KMS-11 (cell line): ENCODE measurements around the gene PEX14.

ENCODE experiments used
- H2AFZ ChIP-seq: fragments of 200-600 bp; sonication (generic); 2 replicates; pipeline ENCODE4 v1.6.1; 2016; ENCODE audit warnings: antibody characterized with exemption, mixed run types, low read depth
- H3K27ac ChIP-seq: fragments of 200-600 bp; sonication (generic); 2 replicates; pipeline ENCODE4 v1.6.1; 2016; ENCODE audit warnings: mild to moderate bottlenecking, mixed run types
- H3K27me3 ChIP-seq: fragments of 200-600 bp; sonication (generic); 2 replicates; pipeline ENCODE4 v1.6.1; 2017; ENCODE audit warnings: mild to moderate bottlenecking, low read depth, mixed run types, moderate library complexity; ENCODE audit not compliant: insufficient read depth
- H3K36me3 ChIP-seq: fragments of 200-600 bp; sonication (generic); 2 replicates; pipeline ENCODE4 v1.6.1; 2017; ENCODE audit warnings: mild to moderate bottlenecking, mixed run types; ENCODE audit not compliant: insufficient read depth
- H3K4me1 ChIP-seq: fragments of 200-600 bp; sonication (generic); 2 replicates; pipeline ENCODE4 v1.6.1; 2016; ENCODE audit warnings: mild to moderate bottlenecking, low read depth, mixed run types; ENCODE audit not compliant: poor library complexity, severe bottlenecking
- H3K4me2 ChIP-seq: fragments of 200-600 bp; sonication (generic); 2 replicates; pipeline ENCODE4 v1.7.0; 2016; ENCODE audit warnings: mild to moderate bottlenecking, mixed run types
- H3K4me3 ChIP-seq: fragments of 200-600 bp; sonication (generic); IDR thresholded peaks from 2 replicates; pipeline ENCODE4 v1.6.1; 2017; ENCODE audit warnings: low read depth, low read length, mixed read lengths; ENCODE audit not compliant: insufficient read depth
- H3K79me2 ChIP-seq: fragments of 200-600 bp; sonication (generic); 2 replicates; pipeline ENCODE4 v1.6.1; 2016; ENCODE audit warnings: low read depth, mixed run types; ENCODE audit not compliant: insufficient read depth
- H3K9ac ChIP-seq: fragments of 200-600 bp; sonication (generic); 2 replicates; pipeline ENCODE4 v1.6.1; 2016; ENCODE audit warnings: mild to moderate bottlenecking, mixed run types
- H4K20me1 ChIP-seq: fragments of 200-600 bp; sonication (generic); 2 replicates; pipeline ENCODE4 v1.6.1; 2016; ENCODE audit warnings: mild to moderate bottlenecking, mixed run types; ENCODE audit not compliant: insufficient read depth
- TF ChIP-seq, protein P1 (sequence below): fragments of 200-600 bp; sonication (generic); conservative IDR thresholded peaks from 2 replicates; pipeline ENCODE4 v1.6.1; 2017; ENCODE audit warnings: low read depth, mild to moderate bottlenecking, antibody characterized with exemption, low read length, moderate library complexity, mixed read lengths

PEX14 gene

GRCh38 chr1:10631121-10631810 lies 156.5 kb downstream of the PEX14 start:
- Histone ChIP-seq H3K4me2 (no peak overlapping the region), H3K4me1 (no peaks in the 10 kb centered on the region), H3K79me2 (no peaks in the 10 kb centered on the region), H3K9ac (no peak overlapping the region), H3K4me3 (no peak overlapping the region), H3K27me3 (no peaks in the 10 kb centered on the region; the same call in 1 of the 2 replicates), H2AFZ (no peak overlapping the region), H4K20me1 (no peaks in the 10 kb centered on the region), H3K27ac (no peak overlapping the region), H3K36me3 (no peaks in the 10 kb centered on the region)
- TF ChIP-seq, protein P1, sequence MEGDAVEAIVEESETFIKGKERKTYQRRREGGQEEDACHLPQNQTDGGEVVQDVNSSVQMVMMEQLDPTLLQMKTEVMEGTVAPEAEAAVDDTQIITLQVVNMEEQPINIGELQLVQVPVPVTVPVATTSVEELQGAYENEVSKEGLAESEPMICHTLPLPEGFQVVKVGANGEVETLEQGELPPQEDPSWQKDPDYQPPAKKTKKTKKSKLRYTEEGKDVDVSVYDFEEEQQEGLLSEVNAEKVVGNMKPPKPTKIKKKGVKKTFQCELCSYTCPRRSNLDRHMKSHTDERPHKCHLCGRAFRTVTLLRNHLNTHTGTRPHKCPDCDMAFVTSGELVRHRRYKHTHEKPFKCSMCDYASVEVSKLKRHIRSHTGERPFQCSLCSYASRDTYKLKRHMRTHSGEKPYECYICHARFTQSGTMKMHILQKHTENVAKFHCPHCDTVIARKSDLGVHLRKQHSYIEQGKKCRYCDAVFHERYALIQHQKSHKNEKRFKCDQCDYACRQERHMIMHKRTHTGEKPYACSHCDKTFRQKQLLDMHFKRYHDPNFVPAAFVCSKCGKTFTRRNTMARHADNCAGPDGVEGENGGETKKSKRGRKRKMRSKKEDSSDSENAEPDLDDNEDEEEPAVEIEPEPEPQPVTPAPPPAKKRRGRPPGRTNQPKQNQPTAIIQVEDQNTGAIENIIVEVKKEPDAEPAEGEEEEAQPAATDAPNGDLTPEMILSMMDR = no peak

DNA sequence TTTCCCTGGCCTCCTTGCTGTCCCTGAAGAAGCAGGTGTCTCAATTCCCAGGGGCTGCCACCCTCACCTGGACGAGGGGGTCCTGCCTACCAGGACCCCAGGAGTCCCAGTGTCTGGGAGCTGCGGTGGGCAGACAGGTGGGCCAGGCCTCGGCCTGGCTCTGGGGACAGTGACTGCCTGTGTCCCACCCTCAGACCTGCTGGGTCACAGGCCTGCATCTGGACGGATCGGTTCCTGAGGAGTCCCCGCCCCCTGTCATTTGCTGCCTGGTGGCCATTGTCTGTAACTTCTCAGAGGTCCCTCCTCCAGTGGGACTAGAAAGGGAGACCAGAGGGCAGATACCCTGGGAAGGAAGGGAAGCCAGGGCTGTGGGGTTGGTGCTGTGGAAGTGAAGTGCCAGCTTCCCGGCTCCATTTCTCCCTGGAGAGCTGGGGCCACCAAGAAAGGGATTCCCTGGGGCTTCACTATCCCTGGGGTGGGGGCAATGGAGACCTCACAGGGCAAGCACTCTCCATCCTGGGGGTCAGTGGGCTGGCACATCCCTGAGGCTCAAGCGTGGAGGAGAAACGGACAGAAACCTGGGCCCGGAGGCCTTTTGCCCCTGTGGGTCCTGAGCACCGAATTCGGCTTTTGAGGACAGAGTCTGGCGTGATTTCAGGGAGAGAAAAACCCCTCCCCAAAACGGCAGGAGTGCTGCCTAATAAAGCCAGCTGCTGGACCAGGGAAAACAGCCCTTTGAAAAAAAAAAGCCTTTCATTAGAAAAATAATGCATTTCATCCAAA lies 157.3 kb downstream of the PEX14 start:
- H3K27me3 ChIP-seq = no peaks in the 10 kb centered on the region; the same call in 1 of the 2 replicates
- H3K4me1 ChIP-seq = no peaks in the 10 kb centered on the region
- no peak overlapping the region for H3K27ac ChIP-seq
- H3K79me2 ChIP-seq = no peaks in the 10 kb centered on the region
- no peak overlapping the region for H3K4me2 ChIP-seq
- TF ChIP-seq, protein P1 = no peak
- H3K9ac ChIP-seq = no peak overlapping the region
- no peak overlapping the region for H3K4me3 ChIP-seq
- no peak overlapping the region for H2AFZ ChIP-seq
- no peaks in the 10 kb centered on the region for H4K20me1 ChIP-seq
- H3K36me3 ChIP-seq = no peaks in the 10 kb centered on the region

DNA sequence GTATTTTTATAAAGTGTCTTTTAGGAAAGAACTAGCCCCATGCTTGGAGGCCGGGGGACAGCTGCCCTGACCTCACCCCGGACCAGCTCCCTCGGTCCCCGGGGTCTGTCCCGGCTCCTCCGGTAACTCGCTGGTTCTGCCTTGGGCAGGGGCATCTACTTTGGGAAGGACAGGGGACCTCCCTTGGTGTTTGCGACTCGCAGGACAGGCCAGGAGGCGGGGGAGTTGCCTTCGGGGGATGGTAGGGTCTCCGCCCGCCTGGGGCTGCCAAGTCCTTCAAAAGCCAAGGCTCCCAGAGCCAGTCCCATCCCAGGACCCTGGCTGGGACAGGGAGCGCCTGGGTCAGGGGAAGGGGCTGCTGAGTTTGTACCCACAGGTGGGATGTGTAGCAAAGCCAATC lies 157.9 kb downstream of the PEX14 start:
- Histone ChIP-seq H3K36me3 (no peaks in the 10 kb centered on the region), H2AFZ (no peak overlapping the region), H3K4me1 (no peaks in the 10 kb centered on the region), H3K9ac (no peak overlapping the region), H3K4me3 (no peak overlapping the region), H3K27ac (no peak overlapping the region), H4K20me1 (no peaks in the 10 kb centered on the region), H3K79me2 (no peaks in the 10 kb centered on the region), H3K27me3 (no peaks in the 10 kb centered on the region; the same call in 1 of the 2 replicates), H3K4me2 (no peak overlapping the region)
- TF ChIP-seq, protein P1 = no peak

- Histone ChIP-seq H3K9ac (no peak overlapping the region), H3K4me2 (no peak overlapping the region), H2AFZ (no peak overlapping the region), H3K27me3 (peaks cover 4% of the 10 kb centered on the region; the same call in 1 of the 2 replicates), H4K20me1 (no peaks in the 10 kb centered on the region), H3K36me3 (no peaks in the 10 kb centered on the region), H3K4me3 (no peak overlapping the region), H3K4me1 (no peaks in the 10 kb centered on the region), H3K79me2 (no peaks in the 10 kb centered on the region), H3K27ac (no peak overlapping the region)
- TF ChIP-seq, protein P1 = no peak
These were observed 158.7 kb downstream of the PEX14 start for GRCh38 chr1:10633416-10633815.
